Lower leg skin (tissue), 3 donors: ENCODE measurements around the gene TOR2A.

Source experiments
- CTCF ChIP-seq, 3 donors: fragments of 450-650 bp; IDR thresholded peaks; one replicate each; pipeline ENCODE4 v1.5.1; 2016; ENCODE audit warnings: antibody characterized with exemption in 3 of 3, mild to moderate bottlenecking in 3 of 3, moderate library complexity in 2 of 3
- POLR2A ChIP-seq, 2 donors: fragments of 450-650 bp; IDR thresholded peaks; one replicate each; pipeline ENCODE4 v1.6.1; 2016 to 2017; ENCODE audit warnings: antibody characterized with exemption in 2 of 2, mild to moderate bottlenecking in 1 of 2, moderate library complexity in 1 of 2

GRCh38 chr9:127698386-127698785 is 36.7 kb downstream of the TOR2A start:
- TF ChIP-seq CTCF (IDR thresholded peaks at IDR 0.05) (no peak), POLR2A (IDR thresholded peaks at IDR 0.05) (no peak)
